GM19240 (cell line): Measurements from ENCODE around the gene HDC.

Source experiments
- DNase-seq: peaks from one replicate; pipeline ENCODE4 v3.0.0; 2011; ENCODE audit warnings: low spot score; ENCODE audit not compliant: insufficient read length

Gene HDC

DNA sequence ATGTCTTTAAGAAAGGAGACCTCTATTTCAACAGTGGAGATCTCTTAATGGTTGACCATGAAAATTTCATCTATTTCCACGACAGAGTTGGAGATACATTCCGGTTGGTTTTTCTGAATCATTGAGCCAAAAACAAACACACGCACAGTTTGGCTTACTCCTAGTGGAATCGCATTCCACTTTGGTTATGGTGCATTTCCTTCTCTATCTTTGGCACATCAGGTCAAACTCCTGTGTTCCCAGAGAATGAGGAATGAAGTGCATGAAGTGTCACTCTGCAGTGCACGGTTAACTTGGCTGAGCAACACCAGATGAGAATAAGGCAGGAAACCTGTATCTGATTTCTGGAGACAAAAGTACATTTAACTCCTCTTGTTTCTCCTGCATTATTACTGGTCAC, 38.5 kb downstream of the HDC start:
- DNase-seq: no peak

DNA sequence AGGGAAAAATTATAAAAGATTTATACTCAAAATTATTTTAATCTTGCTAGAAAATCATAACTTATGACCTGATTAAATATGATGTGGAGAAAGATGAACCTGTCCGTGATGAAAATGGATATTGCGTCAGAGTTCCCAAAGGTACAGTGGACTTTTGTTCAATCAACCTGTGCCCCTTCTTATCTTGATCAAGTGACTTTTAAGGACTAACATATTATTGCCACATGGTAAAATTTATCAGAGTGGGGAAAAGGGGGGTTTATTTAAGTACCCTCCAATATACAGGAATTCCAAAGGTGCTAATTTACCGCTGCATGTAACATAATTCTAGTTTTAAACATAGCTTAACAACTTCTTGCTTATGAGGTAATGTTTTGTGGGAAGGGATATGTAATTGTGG, 39.6 kb downstream of the HDC start:
- DNase-seq: no peak

DNA sequence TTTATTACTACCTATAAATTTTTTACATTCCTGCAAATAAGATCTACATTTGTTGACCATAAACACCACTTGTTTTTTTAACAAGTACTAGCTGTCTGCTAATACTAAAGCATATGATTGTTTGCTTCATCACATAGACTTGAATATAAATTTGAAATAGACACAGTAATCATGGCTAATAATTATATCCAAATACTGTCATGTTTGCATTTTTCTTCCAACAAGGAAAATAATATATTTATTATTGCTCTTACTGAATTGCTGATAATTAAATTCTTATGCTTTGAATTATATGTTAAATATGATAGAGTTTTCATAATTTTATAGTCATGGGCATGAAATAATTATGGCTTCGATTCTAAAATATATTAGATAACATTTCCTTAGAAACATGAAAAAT, 40.5 kb downstream of the HDC start:
- no peak for DNase-seq

DNA sequence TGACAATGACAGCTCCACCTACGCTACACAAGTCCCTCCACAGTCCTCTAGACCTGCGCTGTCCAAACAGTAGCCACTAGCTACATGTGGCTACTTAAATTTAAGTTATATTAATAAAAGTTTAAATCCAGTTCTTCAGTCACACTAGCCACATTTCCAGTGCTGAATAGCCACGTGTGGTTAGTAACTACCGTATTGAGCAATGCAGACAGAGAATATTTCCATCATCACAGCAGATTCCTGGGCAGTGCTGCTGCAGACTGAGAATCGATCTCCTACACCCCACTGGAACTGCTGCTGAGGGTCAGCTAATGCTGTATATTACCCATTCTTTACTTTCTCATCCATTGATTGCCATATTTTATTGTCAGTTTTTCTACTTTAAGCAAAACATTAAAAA, 40.9 kb downstream of the HDC start:
- DNase-seq: no peak

DNA sequence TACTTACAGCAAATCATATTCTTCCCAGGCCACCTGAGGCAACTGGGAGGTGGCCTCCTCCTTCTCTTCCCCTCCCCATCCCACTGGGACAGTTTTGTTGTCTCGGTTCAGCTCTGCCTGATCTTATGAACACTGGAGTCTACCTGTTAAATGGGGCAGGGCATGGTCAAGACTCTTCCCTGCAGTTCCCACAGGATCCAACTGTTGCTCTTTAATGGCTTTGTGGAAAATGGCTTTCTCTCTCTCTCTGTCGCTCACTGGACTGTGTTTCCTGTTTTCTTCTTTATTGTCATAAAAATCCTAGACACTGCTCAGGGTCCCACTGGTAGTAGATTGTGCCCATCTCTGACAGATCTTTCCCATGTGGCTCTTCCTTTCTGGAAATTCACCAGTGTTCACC, 43.3 kb downstream of the HDC start:
- DNase-seq: no peak

- DNase-seq: no peak
Measured at GRCh38 chr15:50219820-50220219, 45.7 kb downstream of the HDC start.

GRCh38 chr15:50218691-50219090, 46.8 kb downstream of the HDC start:
- DNase-seq: no peak

DNA sequence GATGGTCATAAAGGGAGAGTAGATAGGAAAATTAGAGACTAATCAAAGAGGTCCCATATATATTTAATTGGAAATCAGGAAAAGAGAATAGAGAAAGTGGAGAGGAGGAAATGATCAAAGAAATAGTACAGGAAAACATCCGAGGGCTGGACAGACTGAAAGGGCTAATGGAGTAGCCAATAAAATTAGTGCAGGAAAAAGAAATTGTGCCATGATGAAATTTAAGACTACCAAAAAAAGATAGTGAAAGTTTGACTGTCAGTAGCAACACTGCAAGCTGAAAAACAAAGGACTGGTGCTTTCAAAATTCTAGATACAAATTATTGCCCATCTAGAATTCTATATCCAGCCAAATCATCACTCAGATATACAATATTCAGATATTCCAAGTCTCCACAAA, 47.2 kb downstream of the HDC start:
- DNase-seq: no peak

DNA sequence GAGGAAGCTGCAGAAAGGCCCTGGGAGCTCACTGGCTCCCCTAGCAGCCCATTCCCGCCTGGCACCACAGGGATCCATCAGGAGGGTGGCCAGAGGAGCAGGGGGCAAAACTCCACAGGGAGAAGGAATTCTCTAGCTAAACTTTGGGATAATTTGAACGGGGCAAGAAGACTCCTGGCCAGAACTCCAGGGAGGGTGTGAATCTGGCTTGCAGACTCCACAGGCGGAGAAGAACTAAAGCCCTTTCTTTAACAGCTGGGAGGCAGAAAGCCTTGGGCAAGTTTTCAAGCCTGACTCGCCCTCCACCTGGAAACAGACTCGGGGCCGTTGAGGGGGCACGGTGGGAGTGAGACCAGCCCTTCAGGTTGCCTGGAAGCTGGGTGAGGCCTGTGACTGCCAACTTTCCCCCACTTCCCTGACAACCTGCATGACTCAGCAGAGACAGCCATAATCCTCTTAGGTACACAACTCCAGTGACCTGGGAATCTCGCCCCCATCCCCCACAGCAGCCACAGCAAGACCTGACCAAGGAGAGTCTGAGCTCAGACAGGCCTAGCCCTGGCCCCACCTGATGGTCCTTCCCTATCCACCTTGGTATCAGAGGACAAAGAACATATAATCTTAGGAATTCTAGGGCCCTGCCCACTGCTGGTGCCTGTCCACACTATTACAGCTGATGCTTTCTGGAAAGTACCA, 54.9 kb downstream of the HDC start:
- no peak for DNase-seq

DNA sequence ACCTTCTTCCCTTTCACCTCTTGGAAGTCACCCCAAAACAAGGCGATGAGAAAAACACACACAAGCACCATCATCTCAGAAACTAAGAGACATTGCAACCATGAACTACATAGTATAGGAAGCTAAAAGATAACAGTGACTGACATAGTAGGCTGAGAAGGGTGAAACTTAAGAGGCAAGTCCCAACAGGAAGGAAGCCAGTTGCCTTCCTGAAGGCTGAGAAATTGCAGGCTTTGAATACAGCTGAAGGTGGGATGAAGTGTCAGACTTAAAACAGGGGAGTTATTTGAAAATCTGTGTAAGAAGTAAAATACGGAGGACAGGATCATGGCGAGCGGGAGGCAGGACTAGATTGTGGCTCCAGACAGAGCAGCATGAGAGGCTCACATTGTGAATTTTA, 55.7 kb downstream of the HDC start:
- DNase-seq: no peak

- no peak for DNase-seq
Measured at GRCh38 chr15:50206020-50206419, 59.5 kb downstream of the HDC start.

GRCh38 chr15:50202003-50202402, 63.5 kb downstream of the HDC start:
- DNase-seq: no peak

GRCh38 chr15:50192926-50193620, 72.5 kb downstream of the HDC start:
- no peak for DNase-seq

- no peak for DNase-seq
Measured at GRCh38 chr15:50192164-50192563, 73.4 kb downstream of the HDC start.
